GM12801 (cell line): ENCODE data around the gene PPFIBP2.

Experiments used
- TF ChIP-seq, protein P1 (sequence below): IDR thresholded peaks from one replicate; pipeline ENCODE4 v1.5.1; 2011; ENCODE audit warnings: control low read depth; ENCODE audit not compliant: insufficient read length; ENCODE audit errors: extremely low read depth

The PPFIBP2 gene

DNA sequence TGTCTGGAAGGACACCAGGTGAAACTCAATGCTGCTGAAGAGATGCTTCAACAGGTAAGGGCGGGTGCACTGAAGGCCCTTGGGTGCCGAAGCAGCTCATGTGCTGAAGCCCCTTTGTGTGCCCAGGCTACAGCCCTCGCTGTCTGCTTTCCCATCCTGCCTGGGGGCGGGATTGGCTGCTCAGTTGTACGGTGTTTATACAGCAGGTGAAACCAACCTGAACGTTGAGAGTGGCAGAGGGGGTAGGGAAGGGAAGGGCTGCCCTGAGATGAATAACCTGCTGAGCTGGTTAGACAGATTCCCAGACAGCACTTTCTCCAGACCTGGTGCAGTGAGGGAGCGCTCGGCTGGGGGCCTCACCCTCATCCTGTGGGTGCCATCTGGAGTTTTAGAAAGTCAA lies 83.8 kb downstream of the PPFIBP2 start:
- TF ChIP-seq, protein P1, sequence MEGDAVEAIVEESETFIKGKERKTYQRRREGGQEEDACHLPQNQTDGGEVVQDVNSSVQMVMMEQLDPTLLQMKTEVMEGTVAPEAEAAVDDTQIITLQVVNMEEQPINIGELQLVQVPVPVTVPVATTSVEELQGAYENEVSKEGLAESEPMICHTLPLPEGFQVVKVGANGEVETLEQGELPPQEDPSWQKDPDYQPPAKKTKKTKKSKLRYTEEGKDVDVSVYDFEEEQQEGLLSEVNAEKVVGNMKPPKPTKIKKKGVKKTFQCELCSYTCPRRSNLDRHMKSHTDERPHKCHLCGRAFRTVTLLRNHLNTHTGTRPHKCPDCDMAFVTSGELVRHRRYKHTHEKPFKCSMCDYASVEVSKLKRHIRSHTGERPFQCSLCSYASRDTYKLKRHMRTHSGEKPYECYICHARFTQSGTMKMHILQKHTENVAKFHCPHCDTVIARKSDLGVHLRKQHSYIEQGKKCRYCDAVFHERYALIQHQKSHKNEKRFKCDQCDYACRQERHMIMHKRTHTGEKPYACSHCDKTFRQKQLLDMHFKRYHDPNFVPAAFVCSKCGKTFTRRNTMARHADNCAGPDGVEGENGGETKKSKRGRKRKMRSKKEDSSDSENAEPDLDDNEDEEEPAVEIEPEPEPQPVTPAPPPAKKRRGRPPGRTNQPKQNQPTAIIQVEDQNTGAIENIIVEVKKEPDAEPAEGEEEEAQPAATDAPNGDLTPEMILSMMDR: no peak

DNA sequence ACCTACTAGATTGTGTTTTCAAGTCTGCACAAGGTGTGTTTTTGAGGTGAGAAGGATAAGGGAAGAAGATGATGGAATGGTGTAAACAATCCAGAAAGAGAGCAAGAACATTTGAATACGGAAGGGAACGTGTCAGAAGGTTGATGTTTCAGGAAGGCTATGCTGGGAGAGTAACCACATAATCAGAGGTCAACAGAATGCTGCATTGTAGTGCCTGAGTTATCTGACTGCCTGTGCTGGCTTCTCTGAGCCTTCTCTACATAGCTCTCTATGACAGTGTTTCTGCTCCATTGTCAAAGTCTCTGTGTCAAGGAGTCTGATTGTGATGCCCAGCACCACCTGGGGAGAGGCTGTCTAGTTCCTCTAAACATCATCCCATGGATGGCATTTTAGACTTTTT lies 85.4 kb downstream of the PPFIBP2 start:
- TF ChIP-seq, protein P1: no peak

GRCh38 chr11:7600205-7600775 lies 86.5 kb downstream of the PPFIBP2 start:
- TF ChIP-seq, protein P1: no peak

GRCh38 chr11:7603031-7603781 lies 89.4 kb downstream of the PPFIBP2 start:
- TF ChIP-seq, protein P1: no peak

GRCh38 chr11:7604331-7604955 lies 90.6 kb downstream of the PPFIBP2 start:
- TF ChIP-seq, protein P1: no peak

DNA sequence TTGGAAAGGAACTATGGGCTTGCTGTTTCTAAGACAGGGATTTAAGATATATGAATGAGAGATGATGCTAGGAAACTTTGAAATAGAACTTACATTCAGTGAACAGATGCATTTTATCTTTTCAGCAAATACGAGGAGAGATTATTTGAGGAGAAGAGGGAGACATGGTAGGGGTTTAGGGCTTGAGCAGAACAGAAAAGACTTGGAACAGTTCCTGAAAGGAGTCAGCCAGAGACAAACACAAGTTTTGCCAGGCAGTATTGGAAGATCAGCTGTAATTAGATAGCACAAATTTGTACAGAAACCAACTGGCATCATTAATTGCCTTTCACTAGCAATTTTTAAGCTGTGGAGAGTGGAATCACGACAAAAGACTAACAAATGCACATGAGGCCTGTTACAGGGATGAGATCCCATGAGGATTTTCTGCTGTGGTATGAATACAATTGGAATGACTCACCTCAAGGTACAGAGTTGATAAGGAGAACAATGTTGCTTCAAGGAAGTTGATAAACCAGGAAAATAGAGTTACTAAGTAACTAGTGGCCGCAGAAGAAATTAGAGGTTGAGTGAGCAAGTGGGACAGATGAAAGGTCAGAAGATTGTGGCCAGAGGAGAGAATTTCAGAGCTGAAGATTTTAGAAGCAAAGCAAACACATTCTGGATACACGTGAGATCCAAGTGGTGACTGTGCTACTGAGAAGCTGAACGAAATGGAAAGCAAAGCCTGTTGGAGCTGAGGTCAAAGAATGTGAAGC lies 91.6 kb downstream of the PPFIBP2 start:
- TF ChIP-seq, protein P1: no peak

GRCh38 chr11:7606496-7606895 lies 92.7 kb downstream of the PPFIBP2 start:
- TF ChIP-seq, protein P1: no peak
